Measurements from ENCODE around the gene ALPK1. TPM values are rescaled to one million over a fixed set of nuclear protein-coding genes. Genes with fewer than 3 reads are reported as not detected.
A peak's percentile ranks its signal among the peaks of the same experiment; 100 is the strongest.

ALPK1 gene
- 0.18 and 0.27 TPM in 2 replicates for polyA plus RNA-seq (2013)

DNA sequence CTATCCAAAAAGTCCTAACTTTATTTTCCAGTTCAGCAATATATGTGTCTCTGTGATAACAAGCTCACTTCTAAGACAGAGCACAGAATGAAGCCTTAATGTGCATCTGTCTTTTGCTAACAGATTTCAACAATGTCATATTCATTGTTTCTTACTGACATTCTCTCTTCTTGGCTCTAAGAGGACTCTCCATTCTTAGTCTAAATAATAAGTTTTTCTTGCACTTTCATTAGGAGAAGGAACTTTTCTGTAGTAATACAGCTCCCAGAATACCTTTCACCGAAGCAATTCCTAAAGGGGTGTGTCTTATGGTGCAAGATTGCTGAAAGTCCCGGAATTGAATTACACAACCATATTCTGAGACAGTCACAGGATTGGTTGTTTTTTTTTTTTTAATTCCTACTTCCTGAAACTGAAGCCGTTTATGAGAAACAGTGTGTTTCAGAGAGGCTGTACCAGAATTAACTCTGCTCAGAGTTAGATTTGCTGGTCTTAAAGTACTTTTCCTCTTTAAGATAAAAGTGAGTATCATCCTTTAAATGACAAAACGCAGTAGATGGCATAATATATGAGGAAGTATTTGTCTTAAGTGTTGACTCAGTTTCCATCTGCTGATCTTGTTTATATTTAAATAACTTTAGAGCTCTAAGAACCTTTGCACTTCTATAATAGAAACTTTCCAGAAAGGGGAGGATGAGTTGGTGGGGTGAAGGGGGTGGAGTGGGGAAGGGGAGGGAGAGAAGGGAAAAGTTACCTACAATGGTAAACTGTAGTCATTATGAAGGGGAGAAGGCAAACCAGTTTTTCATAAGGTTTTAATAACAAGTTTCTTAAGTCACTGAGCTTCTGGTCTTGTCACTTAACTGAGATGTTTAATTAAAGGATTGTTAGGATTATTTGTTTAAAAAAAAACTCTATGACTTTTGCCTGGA is at the start of gene ALPK1:
Gene ALPK1, plus strand, starts transcription at position 421 of the 932 bp plus-strand sequence.
- no peak within 1 kb of the TSS for H3K9ac ChIP-seq (ENCODE audit: low read length)
- H4K12ac ChIP-seq (ENCODE audit: low read depth, low read length), result no peak within 1 kb of the TSS
- H2BK120ac ChIP-seq (ENCODE audit: insufficient read depth, low read length, poor library complexity), result no peak within 1 kb of the TSS
- no peak within 1 kb of the TSS for H3K4ac ChIP-seq (ENCODE audit: low read depth, low read length)
- H3K4me2 ChIP-seq (ENCODE audit: low read length), result no peak within 1 kb of the TSS
- H4K8ac ChIP-seq (ENCODE audit: low read depth, low read length), result no peak within 1 kb of the TSS
- H3K4me1 ChIP-seq (ENCODE audit: control insufficient read depth in 1 of 2, insufficient read depth in 2 of 2, low read length in 2 of 2), result no peaks in the 10 kb centered on the region
- H3K9me3 ChIP-seq (ENCODE audit: insufficient read depth, low read depth, low read length), result no peaks in the 10 kb centered on the region
- no peaks in the 10 kb centered on the region for H3K79me1 ChIP-seq (ENCODE audit: low read length)
- H3K27ac ChIP-seq (ENCODE audit: low read depth, low read length), result no peak within 1 kb of the TSS
- H2AK5ac ChIP-seq (ENCODE audit: low read length), result no peak within 1 kb of the TSS
- no peak within 1 kb of the TSS for H2AFZ ChIP-seq (ENCODE audit: insufficient read depth, low read length, poor library complexity)
- no peak within 1 kb of the TSS for H4K91ac ChIP-seq (ENCODE audit: low read depth, low read length)
- no peaks in the 10 kb centered on the region for H3K36me3 ChIP-seq (ENCODE audit: control insufficient read depth in 1 of 2, insufficient read depth in 2 of 2, low read length in 2 of 2)
- no peak within 1 kb of the TSS for H3K4me3 ChIP-seq (ENCODE audit: low read depth, low read length)
- H3K27me3 ChIP-seq (ENCODE audit: insufficient read depth, low read length), result no peaks in the 10 kb centered on the region
- no peak within 1 kb of the TSS for H3K18ac ChIP-seq (ENCODE audit: low read length)
- no peak within 1 kb of the TSS for H3K23ac ChIP-seq (ENCODE audit: low read length)
- no peak within 1 kb of the TSS for H2BK12ac ChIP-seq (ENCODE audit: low read length)
- WGBS (ENCODE audit: extremely low coverage, insufficient coverage, insufficient read length), result no CpG with 5 or more reads among the region's 4 CpGs
- DNase-seq, result peak; percentile 48 to 88
- H2BK5ac ChIP-seq (ENCODE audit: low read depth, low read length, poor library complexity), result no peak within 1 kb of the TSS
- H3K79me2 ChIP-seq (ENCODE audit: control insufficient read depth, insufficient read depth, low read length, poor library complexity), result no peaks in the 10 kb centered on the region
- no peak within 1 kb of the TSS for H3K14ac ChIP-seq (ENCODE audit: low read length)

GRCh38 chr4:112251019-112251643 is 46.0 kb upstream of the ALPK1 start:
- H3K4me1 ChIP-seq (ENCODE audit: control insufficient read depth in 1 of 2, insufficient read depth in 2 of 2, low read length in 2 of 2), result no peaks in the 10 kb centered on the region
- no peak overlapping the region for H3K4me2 ChIP-seq (ENCODE audit: low read length)
- no peak overlapping the region for H3K27ac ChIP-seq (ENCODE audit: low read depth, low read length)
- H3K27me3 ChIP-seq (ENCODE audit: insufficient read depth, low read length), result no peaks in the 10 kb centered on the region
- no peak overlapping the region for H3K4me3 ChIP-seq (ENCODE audit: low read depth, low read length)
- no peaks in the 10 kb centered on the region for H3K79me2 ChIP-seq (ENCODE audit: control insufficient read depth, insufficient read depth, low read length, poor library complexity)
- H3K9me3 ChIP-seq (ENCODE audit: insufficient read depth, low read depth, low read length), result no peaks in the 10 kb centered on the region
- no peak overlapping the region for H2BK120ac ChIP-seq (ENCODE audit: insufficient read depth, low read length, poor library complexity)
- WGBS (ENCODE audit: extremely low coverage, insufficient coverage, insufficient read length), result no CpG with 5 or more reads among the region's 3 CpGs
- H3K79me1 ChIP-seq (ENCODE audit: low read length), result no peaks in the 10 kb centered on the region
- H2AFZ ChIP-seq (ENCODE audit: insufficient read depth, low read length, poor library complexity), result no peak overlapping the region
- no peak overlapping the region for H3K23ac ChIP-seq (ENCODE audit: low read length)
- no peak overlapping the region for H4K91ac ChIP-seq (ENCODE audit: low read depth, low read length)
- H3K9ac ChIP-seq (ENCODE audit: low read length), result no peak overlapping the region
- no peak for DNase-seq
- H2BK5ac ChIP-seq (ENCODE audit: low read depth, low read length, poor library complexity), result no peak overlapping the region
- H2BK12ac ChIP-seq (ENCODE audit: low read length), result no peak overlapping the region
- no peak overlapping the region for H4K8ac ChIP-seq (ENCODE audit: low read depth, low read length)
- H2AK5ac ChIP-seq (ENCODE audit: low read length), result no peak overlapping the region
- H3K36me3 ChIP-seq (ENCODE audit: control insufficient read depth in 1 of 2, insufficient read depth in 2 of 2, low read length in 2 of 2), result no peaks in the 10 kb centered on the region
- no peak overlapping the region for H3K18ac ChIP-seq (ENCODE audit: low read length)
- no peak overlapping the region for H3K14ac ChIP-seq (ENCODE audit: low read length)
- H4K12ac ChIP-seq (ENCODE audit: low read depth, low read length), result no peak overlapping the region
- H3K4ac ChIP-seq (ENCODE audit: low read depth, low read length), result no peak overlapping the region

- Histone ChIP-seq H2BK5ac (ENCODE audit: low read depth, low read length, poor library complexity) (no peak overlapping the region), H3K4me3 (ENCODE audit: low read depth, low read length) (no peak overlapping the region), H4K91ac (ENCODE audit: low read depth, low read length) (no peak overlapping the region), H3K9me3 (ENCODE audit: insufficient read depth, low read depth, low read length) (no peaks in the 10 kb centered on the region), H4K12ac (ENCODE audit: low read depth, low read length) (no peak overlapping the region), H3K36me3 (ENCODE audit: control insufficient read depth in 1 of 2, insufficient read depth in 2 of 2, low read length in 2 of 2) (no peaks in the 10 kb centered on the region), H3K79me1 (ENCODE audit: low read length) (no peaks in the 10 kb centered on the region), H3K27me3 (ENCODE audit: insufficient read depth, low read length) (no peaks in the 10 kb centered on the region), H2AFZ (ENCODE audit: insufficient read depth, low read length, poor library complexity) (no peak overlapping the region), H2BK120ac (ENCODE audit: insufficient read depth, low read length, poor library complexity) (no peak overlapping the region), H3K23ac (ENCODE audit: low read length) (no peak overlapping the region), H3K4ac (ENCODE audit: low read depth, low read length) (no peak overlapping the region), H3K9ac (ENCODE audit: low read length) (no peak overlapping the region), H3K4me2 (ENCODE audit: low read length) (no peak overlapping the region), H3K4me1 (ENCODE audit: control insufficient read depth in 1 of 2, insufficient read depth in 2 of 2, low read length in 2 of 2) (no peaks in the 10 kb centered on the region), H3K14ac (ENCODE audit: low read length) (no peak overlapping the region), H3K79me2 (ENCODE audit: control insufficient read depth, insufficient read depth, low read length, poor library complexity) (no peaks in the 10 kb centered on the region), H2AK5ac (ENCODE audit: low read length) (no peak overlapping the region), H3K18ac (ENCODE audit: low read length) (no peak overlapping the region), H4K8ac (ENCODE audit: low read depth, low read length) (no peak overlapping the region), H2BK12ac (ENCODE audit: low read length) (no peak overlapping the region), H3K27ac (ENCODE audit: low read depth, low read length) (no peak overlapping the region)
- DNase-seq, result no peak
- WGBS (ENCODE audit: extremely low coverage, insufficient coverage, insufficient read length), result no CpG with 5 or more reads among the region's 1 CpG
These were observed 44.9 kb upstream of the ALPK1 start for GRCh38 chr4:112252234-112252633.

GRCh38 chr4:112253382-112254000 is 43.7 kb upstream of the ALPK1 start:
- Histone ChIP-seq H3K36me3 (ENCODE audit: control insufficient read depth in 1 of 2, insufficient read depth in 2 of 2, low read length in 2 of 2) (no peaks in the 10 kb centered on the region), H3K4me2 (ENCODE audit: low read length) (no peak overlapping the region), H4K91ac (ENCODE audit: low read depth, low read length) (no peak overlapping the region), H2AK5ac (ENCODE audit: low read length) (no peak overlapping the region), H2BK5ac (ENCODE audit: low read depth, low read length, poor library complexity) (no peak overlapping the region), H2BK120ac (ENCODE audit: insufficient read depth, low read length, poor library complexity) (no peak overlapping the region), H3K27me3 (ENCODE audit: insufficient read depth, low read length) (no peaks in the 10 kb centered on the region), H3K9me3 (ENCODE audit: insufficient read depth, low read depth, low read length) (no peaks in the 10 kb centered on the region), H3K14ac (ENCODE audit: low read length) (no peak overlapping the region), H3K27ac (ENCODE audit: low read depth, low read length) (no peak overlapping the region), H3K4ac (ENCODE audit: low read depth, low read length) (no peak overlapping the region), H3K23ac (ENCODE audit: low read length) (no peak overlapping the region), H4K12ac (ENCODE audit: low read depth, low read length) (no peak overlapping the region), H3K79me1 (ENCODE audit: low read length) (no peaks in the 10 kb centered on the region), H2AFZ (ENCODE audit: insufficient read depth, low read length, poor library complexity) (no peak overlapping the region), H3K4me3 (ENCODE audit: low read depth, low read length) (no peak overlapping the region), H3K18ac (ENCODE audit: low read length) (no peak overlapping the region), H3K9ac (ENCODE audit: low read length) (no peak overlapping the region), H3K4me1 (ENCODE audit: control insufficient read depth in 1 of 2, insufficient read depth in 2 of 2, low read length in 2 of 2) (no peaks in the 10 kb centered on the region), H2BK12ac (ENCODE audit: low read length) (no peak overlapping the region), H4K8ac (ENCODE audit: low read depth, low read length) (no peak overlapping the region), H3K79me2 (ENCODE audit: control insufficient read depth, insufficient read depth, low read length, poor library complexity) (no peaks in the 10 kb centered on the region)
- no peak for DNase-seq
- no CpG with 5 or more reads among the region's 2 CpGs for WGBS (ENCODE audit: extremely low coverage, insufficient coverage, insufficient read length)

Data from trophoblast cell (in vitro differentiated cells and primary cell).